ENCODE data around the gene FYN. TPM values are rescaled to one million over a fixed set of nuclear protein-coding genes. Genes with fewer than 3 reads are reported as not detected.

FYN gene
- total and polyA plus RNA-seq, 2 of the 8 experiments (the other 6 are each of a cell fraction or from before 2014, with no cell fraction given), result 46.8 to 97.2 TPM

- H3K18ac ChIP-seq (ENCODE audit: extremely low read depth, low read length), result no peak overlapping the region
These were observed 62.7 kb downstream of the FYN start for GRCh38 chr6:111810294-111811131.

More at GRCh38 chr6:111810294-111811131, 62.7 kb downstream of the FYN start:
- no peak overlapping the region for H4K91ac ChIP-seq (replicated peaks; ENCODE audit: insufficient read length, low read length)
- no peak overlapping the region for H3K4me2 ChIP-seq (ENCODE audit: insufficient read depth in 1 of 2, low read depth in 2 of 2, low read length in 2 of 2)
- TF ChIP-seq MAX (IDR thresholded peaks at IDR 0.05), result no peak
- TF ChIP-seq CTBP2 (IDR thresholded peaks at IDR 0.05; ENCODE audit: borderline replicate concordance, insufficient read depth, insufficient read length, low read length), result no peak
- H4K8ac ChIP-seq (ENCODE audit: extremely low read depth, insufficient read depth, low read length), result no peak overlapping the region
- H3K4me3 ChIP-seq (ENCODE audit: extremely low read depth in 1 of 4, insufficient read depth in 2 of 4, low read depth in 3 of 4, low read length in 4 of 4), result no peak overlapping the region
- no peak overlapping the region for H2BK5ac ChIP-seq (ENCODE audit: low read depth, low read length)
- H2AFZ ChIP-seq (ENCODE audit: low read length), result no peak overlapping the region
- no peak overlapping the region for H3K23ac ChIP-seq (ENCODE audit: insufficient read length)
- no peaks in the 10 kb centered on the region for H3K79me2 ChIP-seq (ENCODE audit: control insufficient read depth in 1 of 2, insufficient read depth in 2 of 2, low read length in 2 of 2)
- H2BK12ac ChIP-seq (ENCODE audit: low read depth, low read length), result no peak overlapping the region
- H3K27me3 ChIP-seq (replicated peaks in 1 of 4; ENCODE audit: control insufficient read depth in 3 of 4, extremely low read depth in 1 of 4, insufficient read depth in 3 of 4, low read length in 3 of 4), result no peaks in the 10 kb centered on the region
- no peak overlapping the region for H3K9ac ChIP-seq (replicated peaks in 1 of 4; ENCODE audit: extremely low read depth in 1 of 4, low read depth in 3 of 4, low read length in 3 of 4)
- WGBS, 2 experiments (ENCODE audit: extremely low coverage in 1 of 2, insufficient coverage in 1 of 2, insufficient read length in 1 of 2, insufficient replicate concordance in 2 of 2, low coverage in 1 of 2, low lambda C conversion rate in 2 of 2, missing lambda C conversion rate in 1 of 2), result 92% methylated on average over 10 of the region's 10 CpGs; no CpG with 5 or more reads in 1 of the 2 experiments
- no peaks in the 10 kb centered on the region for H3K36me3 ChIP-seq (ENCODE audit: control insufficient read depth in 2 of 4, insufficient read depth in 4 of 4, low read length in 3 of 4)
- no peak for DNase-seq (ENCODE audit: low read depth in 1 of 2, low spot score in 2 of 2)
- ChIA-PET POLR2A (ENCODE audit: partially characterized antibody) (no interaction called here), CTCF (ENCODE audit: partially characterized antibody) (interaction anchor here (1.0 to 1.5 kb wide), 4 partner anchors 10 to 218 kb away, joined by 3 to 5 read pairs (median 3); no protein-coding TSS in a partner anchor)
- no peak overlapping the region for H4K5ac ChIP-seq (ENCODE audit: insufficient read length, low read depth, low read length)
- no peak overlapping the region for H2BK120ac ChIP-seq (replicated peaks; ENCODE audit: low read depth, low read length)
- no peaks in the 10 kb centered on the region for H3K79me1 ChIP-seq (ENCODE audit: low read depth, low read length)
- no peak overlapping the region for H3K14ac ChIP-seq (ENCODE audit: insufficient read length)
- H4K20me1 ChIP-seq (replicated peaks in 1 of 2; ENCODE audit: control insufficient read depth in 1 of 2, insufficient read depth in 2 of 2, low read length in 2 of 2), result no peaks in the 10 kb centered on the region
- no peak overlapping the region for H3K56ac ChIP-seq (replicated peaks; ENCODE audit: insufficient read length, low read depth, low read length)
- no peaks in the 10 kb centered on the region for H3K9me3 ChIP-seq (ENCODE audit: insufficient read depth in 2 of 2, low read depth in 1 of 2, low read length in 1 of 2)
- no peak overlapping the region for H3K27ac ChIP-seq (ENCODE audit: low read depth, low read length)
- H2AK5ac ChIP-seq (ENCODE audit: low read depth, low read length), result no peak overlapping the region
- H3K4ac ChIP-seq (replicated peaks; ENCODE audit: insufficient read length, low read depth, low read length), result no peak overlapping the region
- no peak overlapping the region for H2BK20ac ChIP-seq (ENCODE audit: low read length)
- FAIRE-seq, result no peak
- no peaks in the 10 kb centered on the region for H3K23me2 ChIP-seq (ENCODE audit: low read depth, low read length)
- H2BK15ac ChIP-seq (ENCODE audit: low read length), result no peak overlapping the region
- peaks cover 0 to 4% (median 2%) of the 10 kb centered on the region in 4 experiments; a peak in 2 of 7 replicates for H3K4me1 ChIP-seq (replicated peaks in 1 of 4; ENCODE audit: control insufficient read depth in 3 of 4, insufficient read depth in 4 of 4, low read length in 3 of 4)
